Measurements from ENCODE around the gene C6orf47.

Gene C6orf47

DNA sequence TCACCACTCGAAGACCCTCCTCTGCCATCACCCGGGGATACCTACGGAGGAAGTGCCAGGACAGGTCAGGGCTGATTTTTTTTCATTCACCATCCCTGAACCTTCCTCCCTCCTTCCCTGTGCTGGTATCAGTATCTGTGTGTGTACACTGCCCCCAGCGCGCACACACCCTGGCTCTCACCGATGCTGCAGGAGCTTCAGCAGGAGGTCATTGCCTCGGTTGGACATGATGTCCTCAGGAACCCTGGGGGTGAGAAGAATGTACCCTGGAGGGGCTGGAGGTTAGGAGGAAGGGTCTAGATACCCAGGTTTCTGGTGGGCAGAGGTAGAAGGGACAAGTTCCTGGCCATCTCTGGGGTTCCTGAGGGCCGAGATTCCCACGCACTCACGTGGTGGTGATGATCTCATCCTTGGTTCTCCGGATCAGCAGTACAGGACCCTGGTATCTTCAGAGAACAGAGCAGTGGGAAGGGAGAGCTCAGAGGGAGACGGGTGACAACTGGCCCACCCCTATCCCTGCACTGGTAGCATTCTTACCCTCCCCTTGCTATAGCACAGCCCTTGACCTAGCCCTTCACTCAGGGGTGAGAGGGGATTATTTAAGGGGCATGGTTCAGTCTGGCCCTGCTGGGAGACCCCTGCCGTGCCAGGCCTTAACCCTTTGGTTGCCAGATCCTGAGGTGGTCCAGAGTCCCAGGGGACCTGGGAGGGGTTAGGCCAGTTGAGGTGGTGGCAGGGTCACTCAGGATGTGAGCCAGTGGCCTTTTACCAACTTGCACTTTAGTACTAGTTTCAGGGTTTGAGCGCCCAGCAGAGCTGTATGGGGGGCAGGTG lies 27.5 kb upstream of the C6orf47 start:
- DNase-seq (ENCODE audit: low read depth) = no peak

GRCh38 chr6:31687321-31687720 lies 26.7 kb upstream of the C6orf47 start:
- DNase-seq (ENCODE audit: low read depth) = no peak

GRCh38 chr6:31686483-31686882 lies 25.9 kb upstream of the C6orf47 start:
- DNase-seq (ENCODE audit: low read depth) = no peak

DNA sequence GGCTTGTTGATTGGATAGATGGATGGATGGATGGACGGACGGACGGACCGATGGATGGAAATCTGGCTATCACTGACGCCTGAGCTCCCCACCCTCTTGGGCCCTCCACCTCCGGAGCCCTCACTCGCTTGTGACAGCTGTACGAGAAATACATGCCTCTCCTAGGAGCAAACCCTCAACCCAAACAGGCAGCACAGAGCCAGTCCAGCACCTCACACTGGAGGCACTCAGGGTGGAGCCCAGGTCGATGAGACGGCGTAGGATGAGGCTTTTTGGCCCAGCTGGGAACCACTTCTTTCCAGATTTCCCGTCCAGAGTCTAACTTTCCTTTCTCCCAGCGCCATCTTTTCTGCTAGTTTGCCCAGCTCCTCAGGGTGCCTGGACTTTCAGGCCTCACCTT lies 23.0 kb upstream of the C6orf47 start:
- no peak for DNase-seq (ENCODE audit: low read depth)

DNA sequence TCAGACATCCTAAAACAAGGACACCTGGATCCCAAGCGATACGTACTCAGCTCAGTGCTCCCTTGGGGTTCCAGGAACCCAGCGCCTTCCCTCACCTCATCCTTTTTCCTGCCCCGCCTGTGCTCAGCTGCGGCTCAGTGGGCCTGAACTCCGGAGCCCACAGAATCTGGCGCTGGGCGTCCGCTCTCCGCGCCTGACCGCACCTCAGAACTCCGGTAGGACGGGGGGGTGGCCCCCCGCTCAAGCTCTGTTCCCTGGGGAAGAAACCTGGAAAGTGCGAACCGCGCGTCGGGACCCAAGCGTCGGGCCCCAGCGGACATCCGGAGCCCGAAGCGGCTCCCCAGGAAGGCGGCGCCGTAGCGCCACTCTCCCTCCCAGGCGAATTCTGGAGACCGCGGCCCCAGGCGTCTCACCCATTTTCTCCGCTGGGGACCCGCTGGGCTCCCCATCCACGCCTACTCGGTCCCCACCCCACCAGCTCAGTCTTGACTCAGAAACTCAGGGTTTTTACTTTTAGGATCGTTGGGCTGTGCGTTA lies 20.6 kb upstream of the C6orf47 start:
- no peak for DNase-seq (ENCODE audit: low read depth)

DNA sequence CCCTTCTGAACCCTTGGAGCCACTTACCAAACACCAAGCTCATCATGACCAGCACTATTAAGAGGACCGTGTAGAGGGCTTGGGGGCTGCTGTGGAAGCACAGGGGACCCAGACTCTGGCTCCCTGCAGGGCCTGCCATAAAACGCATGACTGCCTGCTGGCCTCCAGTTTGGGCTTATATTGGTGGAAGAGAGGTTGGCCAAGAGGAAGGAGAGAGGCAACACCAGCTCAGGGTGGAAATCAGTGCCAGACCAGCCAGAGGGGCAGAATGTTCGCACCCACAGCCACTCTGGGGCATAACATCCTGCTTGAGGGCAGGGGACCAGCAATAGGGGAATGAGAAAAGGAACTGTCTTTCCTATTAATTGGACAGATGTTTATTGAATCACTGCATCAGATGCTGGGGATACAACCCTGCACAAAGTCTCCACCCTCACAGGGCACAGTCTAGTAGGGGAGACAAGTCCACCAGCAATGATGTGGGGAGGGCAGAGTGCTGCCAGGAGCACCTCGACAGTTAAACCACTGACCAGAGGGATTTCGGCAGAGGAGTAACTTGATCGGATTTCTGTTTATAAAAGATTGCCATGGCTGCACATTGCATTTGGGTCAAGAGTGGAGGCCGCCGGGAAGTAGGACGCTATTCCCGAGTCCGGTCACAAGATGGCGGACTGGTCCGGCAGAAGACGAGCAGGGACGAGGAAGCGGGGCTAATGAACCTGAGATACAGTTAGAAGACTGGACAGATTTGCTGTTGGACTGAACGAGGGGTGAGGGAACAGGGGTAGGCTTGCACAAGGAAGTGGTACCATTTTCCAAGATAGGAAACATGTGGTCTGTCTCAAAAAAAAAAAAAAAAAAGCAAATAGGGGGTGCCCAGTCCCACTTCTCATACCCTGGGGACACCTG lies 19.9 kb upstream of the C6orf47 start, which contains the start of gene LY6G5C:
Gene LY6G5C (minus strand): TSS at position 842 of the 909 bp plus-strand sequence. CDS start 694 bp downstream, at position 148.
- peak; percentile 48 for DNase-seq (ENCODE audit: low read depth)

DNA sequence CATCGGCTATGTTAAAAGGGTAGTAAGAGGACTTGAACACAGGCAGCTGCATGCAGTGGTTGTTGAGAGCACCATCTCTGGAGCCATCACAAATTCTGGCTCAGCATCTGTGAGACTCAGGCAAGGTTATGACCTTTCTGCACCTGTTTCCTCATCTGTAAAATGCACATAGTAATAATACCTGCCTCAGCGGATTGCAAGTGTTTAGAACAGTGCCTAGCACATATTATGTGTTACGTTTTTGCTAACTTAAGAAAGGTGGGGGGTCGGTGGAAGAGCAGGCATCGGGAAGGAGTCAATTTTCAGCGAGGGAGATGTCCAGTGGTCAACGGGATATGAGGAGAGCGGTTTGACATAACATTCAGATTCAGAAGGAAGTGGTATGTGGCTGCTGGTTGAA lies 17.4 kb upstream of the C6orf47 start:
- DNase-seq (ENCODE audit: low read depth) = no peak

DNA sequence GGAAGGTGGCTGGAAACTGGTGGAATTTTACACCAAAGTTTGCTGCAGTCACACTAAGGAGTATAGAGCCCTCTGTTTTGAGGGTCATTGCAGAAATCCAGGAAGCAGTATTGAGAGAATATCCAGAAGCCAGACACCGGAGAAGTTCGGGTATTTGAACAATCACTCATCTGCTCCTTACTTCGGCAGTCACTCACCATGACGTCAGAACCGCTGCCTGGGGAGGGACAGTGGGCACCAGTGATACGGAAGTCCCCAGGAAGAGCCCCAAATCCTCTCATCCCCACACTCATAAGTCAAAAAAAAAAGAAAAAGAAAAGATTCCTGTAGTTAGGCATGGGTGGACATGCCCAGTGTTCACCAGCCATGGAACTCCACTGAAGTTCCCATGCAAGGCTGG lies 16.3 kb upstream of the C6orf47 start:
- DNase-seq (ENCODE audit: low read depth) = no peak

GRCh38 chr6:31676322-31676903 lies 15.8 kb upstream of the C6orf47 start:
- no peak for DNase-seq (ENCODE audit: low read depth)

GRCh38 chr6:31669676-31670075 lies 9.1 kb upstream of the C6orf47 start, which contains the start of gene LY6G5B:
Gene LY6G5B (plus strand): TSS chr6:31669976. CDS start chr6:31670951, 975 bp downstream.
- no peak for DNase-seq (ENCODE audit: low read depth)

- DNase-seq (ENCODE audit: low read depth) = no peak
Measured at GRCh38 chr6:31666337-31666965, 5.9 kb upstream of the C6orf47 start.

DNA sequence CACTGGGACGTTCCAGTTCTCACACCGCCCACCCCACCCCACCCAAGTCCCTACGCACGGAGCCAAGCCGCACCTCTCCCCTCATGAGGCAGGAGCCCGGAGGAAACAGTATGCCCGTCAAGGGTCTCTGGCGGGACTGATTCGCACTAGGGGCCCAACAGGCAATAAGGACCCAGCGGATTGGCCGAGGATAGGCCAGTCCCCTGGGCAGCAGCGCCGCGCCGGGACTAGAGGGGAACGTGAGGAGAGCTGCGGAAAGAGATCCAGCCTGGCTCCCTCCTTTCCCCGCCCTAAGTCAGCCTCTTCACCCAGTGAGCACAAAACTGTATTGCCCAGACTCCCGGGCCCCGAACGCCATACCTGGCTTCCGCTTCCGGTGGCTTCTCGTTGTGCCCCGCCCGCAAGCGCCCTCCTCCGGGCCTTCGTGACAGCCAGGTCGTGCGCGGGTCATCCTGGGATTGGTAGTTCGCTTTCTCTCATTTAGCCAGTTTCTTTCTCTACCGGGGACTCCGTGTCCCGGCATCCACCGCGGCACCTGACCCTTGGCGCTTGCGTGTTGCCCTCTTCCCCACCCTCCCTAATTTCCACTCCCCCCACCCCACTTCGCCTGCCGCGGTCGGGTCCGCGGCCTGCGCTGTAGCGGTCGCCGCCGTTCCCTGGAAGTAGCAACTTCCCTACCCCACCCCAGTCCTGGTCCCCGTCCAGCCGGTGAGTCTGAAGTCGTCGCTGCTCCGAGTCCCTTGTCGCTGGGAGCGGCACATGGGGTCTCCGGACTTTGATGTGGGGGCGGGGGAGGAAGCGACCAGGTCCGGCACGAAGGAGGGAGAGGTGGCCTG lies 5.1 kb upstream of the C6orf47 start, which contains the start of gene CSNK2B:
Gene CSNK2B (plus strand): TSS at position 580 of the 836 bp plus-strand sequence. CDS start 752 bp downstream, outside the sequence.
- DNase-seq (ENCODE audit: low read depth) = peak; percentile 86

- DNase-seq (ENCODE audit: low read depth) = peak; percentile 85
Measured at GRCh38 chr6:31664790-31665500, 4.4 kb upstream of the C6orf47 start, which contains the start of gene GPANK1. Gene GPANK1 (minus strand): TSS chr6:31664997. CDS start chr6:31664478, 519 bp downstream.

DNA sequence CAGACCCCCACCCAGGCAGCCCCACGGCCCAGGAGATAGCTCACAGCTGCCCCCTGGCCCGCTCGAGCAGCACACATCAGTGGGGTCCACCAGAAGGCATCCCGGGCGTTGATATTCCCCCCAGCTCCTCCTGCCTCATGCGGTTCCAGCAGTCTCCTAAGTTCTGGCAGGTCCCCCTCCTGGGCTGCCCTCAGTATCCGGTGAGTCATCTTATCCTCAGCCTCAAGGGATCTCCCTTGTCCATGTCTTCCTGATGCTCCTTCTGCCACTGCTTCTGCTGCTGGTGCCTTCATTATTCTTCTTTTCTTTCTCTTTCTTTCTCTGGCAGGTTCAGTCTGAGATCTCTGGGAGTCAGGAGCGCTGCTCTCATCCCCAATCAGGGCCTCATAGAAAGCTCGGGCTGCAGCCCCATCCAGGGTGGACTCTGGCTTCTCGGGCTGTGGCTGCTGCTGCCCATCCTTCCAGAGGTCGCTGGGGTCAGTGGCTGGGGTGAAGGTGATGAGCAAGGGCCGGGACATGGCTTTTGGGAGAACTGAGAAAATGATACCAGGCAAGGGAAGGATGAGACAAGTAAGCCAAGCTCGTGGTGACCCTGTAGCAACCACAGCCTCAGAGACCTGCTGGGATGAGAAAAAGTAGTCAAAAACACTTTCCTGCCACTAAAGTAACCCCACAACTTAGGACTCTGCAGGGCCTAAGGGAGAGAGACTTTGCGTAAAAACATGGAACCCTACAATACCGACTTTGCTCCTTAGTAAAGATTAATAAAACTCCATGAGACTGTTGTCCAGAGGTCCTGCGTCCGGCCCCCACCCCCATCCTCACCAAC lies 3.6 kb upstream of the C6orf47 start:
- DNase-seq (ENCODE audit: low read depth) = peak; percentile 51

DNA sequence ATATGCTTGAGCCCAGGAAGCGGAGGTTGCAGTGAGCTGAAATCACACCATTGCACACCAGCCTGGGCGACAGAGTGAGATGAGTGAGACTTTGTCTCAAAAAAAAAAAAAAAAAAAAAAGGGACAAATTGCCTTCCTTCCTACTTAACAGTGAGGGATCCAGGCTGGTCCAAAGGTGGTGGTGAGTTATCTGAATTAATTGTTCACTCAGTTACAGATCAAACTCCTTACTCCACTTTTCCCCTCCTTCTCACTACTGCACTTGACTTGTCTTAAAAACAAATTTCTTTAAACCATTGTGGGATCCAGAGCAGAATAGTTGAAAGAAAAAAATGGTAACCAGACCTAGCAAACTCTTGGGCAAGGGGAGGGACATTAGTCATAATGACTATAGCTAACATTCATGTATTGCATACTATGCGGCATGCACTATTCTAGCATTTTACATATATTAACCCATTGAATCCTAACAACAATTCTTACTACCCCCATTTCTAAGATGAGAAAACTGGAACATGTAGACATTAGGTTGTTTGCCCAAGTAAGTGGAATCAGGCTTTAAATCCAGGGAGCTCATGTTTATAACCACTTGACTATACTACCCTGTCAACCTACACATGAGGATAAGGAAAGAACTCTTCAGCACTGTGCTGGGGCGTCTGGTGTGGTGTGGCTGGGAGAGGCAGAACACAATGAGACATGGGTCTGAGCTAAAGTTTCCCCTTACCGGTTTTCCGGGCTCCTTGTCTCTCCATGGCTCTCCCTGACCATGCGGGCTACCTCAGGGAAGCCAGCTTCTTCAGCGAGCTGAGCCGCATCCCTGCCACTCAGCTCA lies 2.8 kb upstream of the C6orf47 start:
- no peak for DNase-seq (ENCODE audit: low read depth)

DNA sequence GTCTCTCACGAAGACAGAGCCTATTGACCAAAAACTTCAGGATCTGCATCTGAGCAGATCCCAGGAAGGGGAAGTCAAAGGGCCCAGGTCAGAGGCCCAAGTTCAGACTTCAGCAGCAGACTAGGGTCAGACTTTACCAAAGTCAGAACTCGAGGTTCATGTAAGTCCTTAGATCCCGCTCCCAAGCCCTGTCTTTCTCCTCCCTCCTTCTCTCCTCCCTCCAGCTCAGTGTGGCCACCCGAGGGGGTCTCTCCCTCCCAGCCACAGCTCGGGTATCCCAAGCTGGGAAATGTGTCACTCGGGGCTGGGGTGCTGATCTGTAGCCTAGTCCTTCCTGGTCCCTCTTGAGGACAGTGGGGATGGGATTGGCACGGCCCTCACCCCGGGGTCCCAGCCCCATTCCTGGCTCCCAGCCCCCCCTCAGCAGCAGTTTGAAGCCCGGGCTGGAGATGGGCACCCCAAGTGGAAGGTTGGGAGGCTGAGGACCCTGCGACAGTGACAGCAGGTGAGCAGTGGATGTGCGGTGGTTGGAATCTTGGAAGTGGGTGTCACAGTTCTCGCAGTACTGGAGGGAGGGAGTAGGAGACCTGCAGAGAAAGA lies 1.6 kb upstream of the C6orf47 start:
- no peak for DNase-seq (ENCODE audit: low read depth)
